NCI-H1930 (cell line): ENCODE data around the gene STAG3.
"Not testable (repeated sequence)": the region's sequence is repeated elsewhere in the genome, so short reads cannot be mapped to it uniquely, and the experiment has no call there.

Experiments used
- DNase-seq, 2 experiments: peaks; one replicate each; lab custom pipeline; 2025; lab: John Stamatoyannopoulos, UW

Gene STAG3

GRCh38 chr7:100177045-100178001 lies at the start of gene STAG3, which contains the start of gene GPC2:
Gene STAG3 (plus strand): TSS chr7:100177918. CDS start chr7:100180557, 2,639 bp downstream.
Gene GPC2 (minus strand): TSS chr7:100177381. CDS start chr7:100177199, 182 bp downstream.
- peak; percentile 100 for DNase-seq

- DNase-seq = no peak
Measured at GRCh38 chr7:100128637-100128963, 49.1 kb upstream of the STAG3 start.

GRCh38 chr7:100130220-100130607 lies 47.5 kb upstream of the STAG3 start:
- DNase-seq = not testable (repeated sequence)

GRCh38 chr7:100130608-100131453 lies 46.9 kb upstream of the STAG3 start:
- DNase-seq = peak; percentile 64 to 80

- DNase-seq = no peak
Measured at GRCh38 chr7:100132126-100132525, 45.6 kb upstream of the STAG3 start.

GRCh38 chr7:100132697-100133151 lies 45.0 kb upstream of the STAG3 start:
- peak; percentile 18 to 52 for DNase-seq

GRCh38 chr7:100137851-100138760 lies 39.6 kb upstream of the STAG3 start:
- no peak for DNase-seq

GRCh38 chr7:100141555-100141949 lies 36.2 kb upstream of the STAG3 start:
- DNase-seq = no peak

- no peak for DNase-seq
Measured at GRCh38 chr7:100142461-100142860, 35.3 kb upstream of the STAG3 start.

- DNase-seq = not testable (repeated sequence)
Measured at GRCh38 chr7:100146350-100146749, 31.4 kb upstream of the STAG3 start.

GRCh38 chr7:100147278-100147677 lies 30.4 kb upstream of the STAG3 start:
- no peak for DNase-seq

- no peak for DNase-seq
Measured at GRCh38 chr7:100148225-100148558, 29.5 kb upstream of the STAG3 start.

GRCh38 chr7:100148559-100149328 lies 29.0 kb upstream of the STAG3 start, which contains the start of gene LAMTOR4:
Gene LAMTOR4 (plus strand): TSS chr7:100148918. CDS start chr7:100148973, 55 bp downstream.
- peak; percentile 100 for DNase-seq

GRCh38 chr7:100152404-100152803 lies 25.3 kb upstream of the STAG3 start:
- DNase-seq = no peak

GRCh38 chr7:100152937-100153666 lies 24.6 kb upstream of the STAG3 start:
- DNase-seq = no peak

GRCh38 chr7:100153708-100154535 lies 23.8 kb upstream of the STAG3 start:
- DNase-seq = no peak

- DNase-seq = no peak
Measured at GRCh38 chr7:100154651-100155491, 22.8 kb upstream of the STAG3 start.
